Measurements from ENCODE around the gene NXNL1.

GRCh38 chr19:17504456-17504855, 43.7 kb upstream of the NXNL1 start:
- TF ChIP-seq CTCF (conservative IDR thresholded peaks at IDR 0.05 in 1 of 2, IDR thresholded peaks at IDR 0.05 in 1 of 2; ENCODE audit: low read depth in 1 of 2, low read length in 2 of 2): no peak
- no peak for TF ChIP-seq EZH2 (IDR thresholded peaks at IDR 0.05; ENCODE audit: low read length, missing control alignments)

All from fibroblast of lung (primary cell).